K562 (cell line): ENCODE measurements around the gene NACA2.

ENCODE experiments used
- ATF1 ChIP-seq, 2 experiments: fragments of 450-650 bp in 1 of 2; IDR thresholded peaks; 2 replicates each; pipeline ENCODE4 v1.6.1; 2016; ENCODE audit warnings: missing compliant biosample characterization in 1 of 2, missing genetic modification characterization in 1 of 2
- CEBPB ChIP-seq: fragments of 450-650 bp; IDR thresholded peaks from 2 replicates; pipeline ENCODE4 v1.6.1; 2016; ENCODE audit warnings: missing genetic modification characterization, missing compliant biosample characterization
- CTCF ChIP-seq, 3 experiments: IDR thresholded peaks in 2 of 3; conservative IDR thresholded peaks in 1 of 3; 2 replicates each; pipeline ENCODE4 v1.5.1; 2011 to 2012; ENCODE audit warnings: low read length in 3 of 3, mild to moderate bottlenecking in 3 of 3, control low read depth in 2 of 3, improper control_type of control experiment in 1 of 3, inconsistent platforms in 1 of 3, low read depth in 1 of 3, mixed read lengths in 1 of 3, moderate library complexity in 1 of 3; ENCODE audit not compliant: insufficient read depth in 2 of 3
- DACH1 ChIP-seq: fragments of 450-650 bp; IDR thresholded peaks from 2 replicates; pipeline ENCODE4 v1.6.1; 2018; ENCODE audit not compliant: partially characterized antibody
- FIP1L1 ChIP-seq: fragments of 200-400 bp; formaldehyde crosslinking; IDR thresholded peaks from 2 replicates; pipeline ENCODE4 v1.6.1; 2018; ENCODE audit warnings: mild to moderate bottlenecking, low read depth, low read length; ENCODE audit not compliant: poor library complexity, severe bottlenecking
- JUNB ChIP-seq: fragments of 450-650 bp; formaldehyde crosslinking; conservative IDR thresholded peaks from 2 replicates; pipeline ENCODE4 v1.4.0; 2020; ENCODE audit warnings: mild to moderate bottlenecking
- NCOR1 ChIP-seq: fragments of 450-650 bp; IDR thresholded peaks from 2 replicates; pipeline ENCODE4 v1.6.1; 2016; ENCODE audit warnings: mild to moderate bottlenecking, moderate library complexity
- NFYB ChIP-seq: IDR thresholded peaks from 2 replicates; pipeline ENCODE4 v1.6.1; 2011; ENCODE audit warnings: mild to moderate bottlenecking, moderate library complexity; ENCODE audit not compliant: insufficient read length; ENCODE audit errors: extremely low read depth
- NR2C2 ChIP-seq, 2 experiments: fragments of 200-800 bp in 1 of 2; sonication (Bioruptor generic) in 1 of 2; sonication (generic) in 1 of 2; formaldehyde crosslinking in 1 of 2; IDR thresholded peaks; 2 replicates each; pipeline versions ENCODE4 v1.6.1 to v1.8.0; 2016 to 2022; ENCODE audit warnings: mild to moderate bottlenecking in 1 of 2, missing compliant biosample characterization in 1 of 2, missing genetic modification characterization in 1 of 2, missing genetic modification reagents in 1 of 2

GRCh38 chr17:61627125-61627524 lies 36.1 kb upstream of the NACA2 start:
- TF ChIP-seq NR2C2 (CRISPR knock-in tag; IDR thresholded peaks at IDR 0.05) (no peak), NR2C2 (tag; IDR thresholded peaks at IDR 0.05) (no peak), NFYB (no peak), CTCF (IDR thresholded peaks at IDR 0.05 in 2 of 3, conservative IDR thresholded peaks at IDR 0.05 in 1 of 3; ENCODE audit: insufficient read depth in 2 of 3, low read depth in 1 of 3, low read length in 3 of 3) (no peak), CEBPB (tag) (no peak), FIP1L1 (no peak), NCOR1 (no peak), DACH1 (no peak), ATF1 (CRISPR knock-in tag; IDR thresholded peaks at IDR 0.05) (no peak), ATF1 (tag; IDR thresholded peaks at IDR 0.05) (no peak), JUNB (no peak)
